ENCODE measurements around the gene TIAM1. TPM values are rescaled to one million over a fixed set of nuclear protein-coding genes. Genes with fewer than 3 reads are reported as not detected.
"Not testable (repeated sequence)": the region's sequence is repeated elsewhere in the genome, so short reads cannot be mapped to it uniquely, and the experiment has no call there.

Gene TIAM1
- total RNA-seq, 1 experiment from 2014 or later, result 9.4 TPM

GRCh38 chr21:31253684-31254083 is 90.4 kb downstream of the TIAM1 start:
- no peak for DNase-seq (ENCODE audit: low spot score)

- DNase-seq (ENCODE audit: low spot score), result no peak
Measured at GRCh38 chr21:31252611-31253010, 91.5 kb downstream of the TIAM1 start.

- DNase-seq (ENCODE audit: low spot score), result no peak
Measured at GRCh38 chr21:31252091-31252490, 92.0 kb downstream of the TIAM1 start.

GRCh38 chr21:31251686-31252085 is 92.4 kb downstream of the TIAM1 start:
- no peak for DNase-seq (ENCODE audit: low spot score)

GRCh38 chr21:31248598-31248997 is 95.5 kb downstream of the TIAM1 start:
- DNase-seq (ENCODE audit: low spot score), result peak; percentile 24

- DNase-seq (ENCODE audit: low spot score), result no peak
Measured at GRCh38 chr21:31243611-31244010, 100.5 kb downstream of the TIAM1 start.

GRCh38 chr21:31236528-31236927 is 107.5 kb downstream of the TIAM1 start:
- peak; percentile 82 for DNase-seq (ENCODE audit: low spot score)

GRCh38 chr21:31235671-31236450 is 108.2 kb downstream of the TIAM1 start:
- DNase-seq (ENCODE audit: low spot score), result peak; percentile 57

- no peak for DNase-seq (ENCODE audit: low spot score)
Measured at GRCh38 chr21:31234936-31235335, 109.1 kb downstream of the TIAM1 start.

GRCh38 chr21:31233711-31234110 is 110.3 kb downstream of the TIAM1 start:
- DNase-seq (ENCODE audit: low spot score), result no peak

GRCh38 chr21:31232344-31232743 is 111.7 kb downstream of the TIAM1 start:
- no peak for DNase-seq (ENCODE audit: low spot score)

- no peak for DNase-seq (ENCODE audit: low spot score)
Measured at GRCh38 chr21:31230937-31231336, 113.1 kb downstream of the TIAM1 start.

- DNase-seq (ENCODE audit: low spot score), result not testable (repeated sequence)
Measured at GRCh38 chr21:31228723-31229122, 115.3 kb downstream of the TIAM1 start.

- DNase-seq (ENCODE audit: low spot score), result no peak
Measured at GRCh38 chr21:31225713-31226112, 118.3 kb downstream of the TIAM1 start.

- no peak for DNase-seq (ENCODE audit: low spot score)
Measured at GRCh38 chr21:31222142-31222541, 121.9 kb downstream of the TIAM1 start.

- no peak for DNase-seq (ENCODE audit: low spot score)
Measured at GRCh38 chr21:31221043-31221442, 123.0 kb downstream of the TIAM1 start.

GRCh38 chr21:31220575-31220974 is 123.5 kb downstream of the TIAM1 start:
- no peak for DNase-seq (ENCODE audit: low spot score)

- DNase-seq (ENCODE audit: low spot score), result peak; percentile 40
Measured at GRCh38 chr21:31218830-31219608, 125.0 kb downstream of the TIAM1 start.

- DNase-seq (ENCODE audit: low spot score), result no peak
Measured at GRCh38 chr21:31216206-31216605, 127.9 kb downstream of the TIAM1 start.

- DNase-seq (ENCODE audit: low spot score), result no peak
Measured at GRCh38 chr21:31213787-31214186, 130.3 kb downstream of the TIAM1 start.

GRCh38 chr21:31211836-31212235 is 132.2 kb downstream of the TIAM1 start:
- DNase-seq (ENCODE audit: low spot score), result no peak

- no peak for DNase-seq (ENCODE audit: low spot score)
Measured at GRCh38 chr21:31205412-31205811, 138.6 kb downstream of the TIAM1 start.

- DNase-seq (ENCODE audit: low spot score), result no peak
Measured at GRCh38 chr21:31204801-31205200, 139.3 kb downstream of the TIAM1 start.

Measured in H4 (cell line).